HepG2 (cell line): ENCODE results near the gene DDX24. TPM values are rescaled to one million over a fixed set of nuclear protein-coding genes. Genes with fewer than 3 reads are reported as not detected.

Source experiments
- CCAR2 ChIP-seq: fragments of 200-400 bp; formaldehyde crosslinking; optimal IDR thresholded peaks from 2 replicates; pipeline ENCODE3; 2018; ENCODE audit warnings: low read depth, mild to moderate bottlenecking, low read length, moderate library complexity
- FOXA1 ChIP-seq, 2 experiments: fragments of 450-650 bp in 1 of 2; sonication (generic) in 1 of 2; formaldehyde crosslinking in 1 of 2; IDR thresholded peaks; 2 replicates each; pipeline versions ENCODE4 v1.4.0 to v1.6.1; 2016 to 2020; ENCODE audit warnings: missing genetic modification reagents in 1 of 2
- HDAC1 ChIP-seq: sonication (generic); formaldehyde crosslinking; IDR thresholded peaks from 2 replicates; pipeline ENCODE4 v1.5.1; 2020; ENCODE audit warnings: mild to moderate bottlenecking, missing genetic modification reagents
- KMT2A ChIP-seq: sonication (generic); formaldehyde crosslinking; IDR thresholded peaks from 2 replicates; pipeline ENCODE4 v1.4.0; 2020; ENCODE audit warnings: missing genetic modification reagents
- MIER3 ChIP-seq: IDR thresholded peaks from 2 replicates; pipeline ENCODE4 v1.6.1; 2016; ENCODE audit warnings: missing compliant biosample characterization, borderline replicate concordance
- SMYD3 ChIP-seq: sonication (generic); formaldehyde crosslinking; IDR thresholded peaks from 2 replicates; pipeline ENCODE4 v1.8.1; 2023; ENCODE audit warnings: mild to moderate bottlenecking, missing genetic modification reagents
- SNAPC2 ChIP-seq: sonication (generic); formaldehyde crosslinking; IDR thresholded peaks from 2 replicates; pipeline ENCODE4 v1.8.1; 2022; ENCODE audit warnings: mild to moderate bottlenecking, missing genetic modification reagents
- ZBTB20 ChIP-seq: sonication (generic); formaldehyde crosslinking; IDR thresholded peaks from 2 replicates; pipeline ENCODE4 v1.8.1; 2023; ENCODE audit warnings: missing genetic modification reagents, low read depth, mild to moderate bottlenecking, borderline replicate concordance
- ZC3H13 ChIP-seq: sonication (generic); formaldehyde crosslinking; IDR thresholded peaks from 2 replicates; pipeline ENCODE4 v1.8.1; 2023; ENCODE audit warnings: mild to moderate bottlenecking, missing genetic modification reagents, moderate library complexity
- ZNF20 ChIP-seq: sonication (generic); formaldehyde crosslinking; IDR thresholded peaks from 2 replicates; pipeline ENCODE4 v1.4.0; 2020; ENCODE audit warnings: mild to moderate bottlenecking, moderate library complexity, missing genetic modification reagents
- ZNF512B ChIP-seq: sonication (generic); formaldehyde crosslinking; IDR thresholded peaks from 2 replicates; pipeline ENCODE4 v1.5.1; 2020; ENCODE audit warnings: missing genetic modification reagents, mild to moderate bottlenecking, borderline replicate concordance
- polyA plus RNA-seq, 8 experiments: library from polyadenylated mRNA; depleted of rRNA in 3 of 8; stranded (reverse) in 7 of 8; unstranded in 1 of 8; fragments of >200 nt; fragmentation: Illumina TruSeq in 4 of 8; extraction: Trizol in 4 of 8; gene quantifications; 2 replicates each; pipeline versions ENCODE4 v1.2.1 to v1.2.3, GENCODE V29; 2011 to 2016; ENCODE audit warnings: low read depth in 4 of 8, missing spikeins in 1 of 8, mixed read lengths in 1 of 8; ENCODE audit not compliant: insufficient read depth in 1 of 8
- total RNA-seq, 5 experiments: library from RNA; depleted of rRNA; stranded (reverse); fragments of >200 nt; fragmentation: Illumina TruSeq; extraction: Trizol; gene quantifications; 2 replicates each; pipeline ENCODE4 v1.2.3, GENCODE V29; 2016; ENCODE audit warnings: low read depth in 1 of 5
- TF ChIP-seq, protein P1 (sequence below): sonication (generic); formaldehyde crosslinking; IDR thresholded peaks from 2 replicates; pipeline ENCODE4 v1.5.1; 2020; ENCODE audit warnings: missing genetic modification reagents, mild to moderate bottlenecking, borderline replicate concordance
- TF ChIP-seq, protein P2 (sequence below): sonication (generic); formaldehyde crosslinking; IDR thresholded peaks from 2 replicates; pipeline ENCODE4 v1.8.0; 2022; ENCODE audit warnings: mild to moderate bottlenecking, missing genetic modification reagents, borderline replicate concordance
- TF ChIP-seq, protein P3 (sequence below): sonication (generic); formaldehyde crosslinking; IDR thresholded peaks from one replicate; pipeline ENCODE4 v1.5.1; 2020; ENCODE audit warnings: mild to moderate bottlenecking, missing genetic modification reagents; ENCODE audit errors: not compliant biosample characterization

The DDX24 gene
- total and polyA plus RNA-seq, 2 of the 13 experiments (the other 11 are each of a cell fraction or from before 2014, with no cell fraction given): 67.3 to 149 TPM

- TF ChIP-seq ZBTB20: no peak
- 0 out of 2 replicates have a peak, but pooled peaks have one; percentile 16 for TF ChIP-seq ZNF512B (CRISPR knock-in tag)
- no peak for TF ChIP-seq CCAR2
- TF ChIP-seq SNAPC2 (CRISPR knock-in tag): peak; percentile 64; the same call in 1 of the 2 replicates
- no peak for TF ChIP-seq ZNF20
- no peak for TF ChIP-seq HDAC1
- TF ChIP-seq SMYD3: 0 out of 2 replicates have a peak, but pooled peaks have one; percentile 71
- TF ChIP-seq, protein P1, sequence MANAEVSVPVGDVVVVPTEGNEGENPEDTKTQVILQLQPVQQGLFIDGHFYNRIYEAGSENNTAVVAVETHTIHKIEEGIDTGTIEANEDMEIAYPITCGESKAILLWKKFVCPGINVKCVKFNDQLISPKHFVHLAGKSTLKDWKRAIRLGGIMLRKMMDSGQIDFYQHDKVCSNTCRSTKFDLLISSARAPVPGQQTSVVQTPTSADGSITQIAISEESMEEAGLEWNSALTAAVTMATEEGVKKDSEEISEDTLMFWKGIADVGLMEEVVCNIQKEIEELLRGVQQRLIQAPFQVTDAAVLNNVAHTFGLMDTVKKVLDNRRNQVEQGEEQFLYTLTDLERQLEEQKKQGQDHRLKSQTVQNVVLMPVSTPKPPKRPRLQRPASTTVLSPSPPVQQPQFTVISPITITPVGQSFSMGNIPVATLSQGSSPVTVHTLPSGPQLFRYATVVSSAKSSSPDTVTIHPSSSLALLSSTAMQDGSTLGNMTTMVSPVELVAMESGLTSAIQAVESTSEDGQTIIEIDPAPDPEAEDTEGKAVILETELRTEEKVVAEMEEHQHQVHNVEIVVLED (CRISPR knock-in tag): peak; percentile 28; the same call in 1 of the 2 replicates
- no peak for TF ChIP-seq ZC3H13 (CRISPR knock-in tag)
- TF ChIP-seq, protein P2, sequence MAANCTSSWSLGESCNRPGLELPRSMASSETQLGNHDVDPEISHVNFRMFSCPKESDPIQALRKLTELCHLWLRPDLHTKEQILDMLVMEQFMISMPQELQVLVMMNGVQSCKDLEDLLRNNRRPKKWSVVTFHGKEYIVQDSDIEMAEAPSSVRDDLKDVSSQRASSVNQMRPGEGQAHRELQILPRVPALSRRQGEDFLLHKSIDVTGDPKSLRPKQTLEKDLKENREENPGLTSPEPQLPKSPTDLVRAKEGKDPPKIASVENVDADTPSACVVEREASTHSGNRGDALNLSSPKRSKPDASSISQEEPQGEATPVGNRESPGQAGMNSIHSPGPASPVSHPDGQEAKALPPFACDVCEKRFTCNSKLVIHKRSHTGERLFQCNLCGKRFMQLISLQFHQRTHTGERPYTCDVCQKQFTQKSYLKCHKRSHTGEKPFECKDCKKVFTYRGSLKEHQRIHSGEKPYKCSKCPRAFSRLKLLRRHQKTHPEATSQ (CRISPR knock-in tag): 0 out of 2 replicates have a peak, but pooled peaks have one; percentile 76
- no peak for TF ChIP-seq MIER3 (CRISPR knock-in tag)
- TF ChIP-seq, protein P3, sequence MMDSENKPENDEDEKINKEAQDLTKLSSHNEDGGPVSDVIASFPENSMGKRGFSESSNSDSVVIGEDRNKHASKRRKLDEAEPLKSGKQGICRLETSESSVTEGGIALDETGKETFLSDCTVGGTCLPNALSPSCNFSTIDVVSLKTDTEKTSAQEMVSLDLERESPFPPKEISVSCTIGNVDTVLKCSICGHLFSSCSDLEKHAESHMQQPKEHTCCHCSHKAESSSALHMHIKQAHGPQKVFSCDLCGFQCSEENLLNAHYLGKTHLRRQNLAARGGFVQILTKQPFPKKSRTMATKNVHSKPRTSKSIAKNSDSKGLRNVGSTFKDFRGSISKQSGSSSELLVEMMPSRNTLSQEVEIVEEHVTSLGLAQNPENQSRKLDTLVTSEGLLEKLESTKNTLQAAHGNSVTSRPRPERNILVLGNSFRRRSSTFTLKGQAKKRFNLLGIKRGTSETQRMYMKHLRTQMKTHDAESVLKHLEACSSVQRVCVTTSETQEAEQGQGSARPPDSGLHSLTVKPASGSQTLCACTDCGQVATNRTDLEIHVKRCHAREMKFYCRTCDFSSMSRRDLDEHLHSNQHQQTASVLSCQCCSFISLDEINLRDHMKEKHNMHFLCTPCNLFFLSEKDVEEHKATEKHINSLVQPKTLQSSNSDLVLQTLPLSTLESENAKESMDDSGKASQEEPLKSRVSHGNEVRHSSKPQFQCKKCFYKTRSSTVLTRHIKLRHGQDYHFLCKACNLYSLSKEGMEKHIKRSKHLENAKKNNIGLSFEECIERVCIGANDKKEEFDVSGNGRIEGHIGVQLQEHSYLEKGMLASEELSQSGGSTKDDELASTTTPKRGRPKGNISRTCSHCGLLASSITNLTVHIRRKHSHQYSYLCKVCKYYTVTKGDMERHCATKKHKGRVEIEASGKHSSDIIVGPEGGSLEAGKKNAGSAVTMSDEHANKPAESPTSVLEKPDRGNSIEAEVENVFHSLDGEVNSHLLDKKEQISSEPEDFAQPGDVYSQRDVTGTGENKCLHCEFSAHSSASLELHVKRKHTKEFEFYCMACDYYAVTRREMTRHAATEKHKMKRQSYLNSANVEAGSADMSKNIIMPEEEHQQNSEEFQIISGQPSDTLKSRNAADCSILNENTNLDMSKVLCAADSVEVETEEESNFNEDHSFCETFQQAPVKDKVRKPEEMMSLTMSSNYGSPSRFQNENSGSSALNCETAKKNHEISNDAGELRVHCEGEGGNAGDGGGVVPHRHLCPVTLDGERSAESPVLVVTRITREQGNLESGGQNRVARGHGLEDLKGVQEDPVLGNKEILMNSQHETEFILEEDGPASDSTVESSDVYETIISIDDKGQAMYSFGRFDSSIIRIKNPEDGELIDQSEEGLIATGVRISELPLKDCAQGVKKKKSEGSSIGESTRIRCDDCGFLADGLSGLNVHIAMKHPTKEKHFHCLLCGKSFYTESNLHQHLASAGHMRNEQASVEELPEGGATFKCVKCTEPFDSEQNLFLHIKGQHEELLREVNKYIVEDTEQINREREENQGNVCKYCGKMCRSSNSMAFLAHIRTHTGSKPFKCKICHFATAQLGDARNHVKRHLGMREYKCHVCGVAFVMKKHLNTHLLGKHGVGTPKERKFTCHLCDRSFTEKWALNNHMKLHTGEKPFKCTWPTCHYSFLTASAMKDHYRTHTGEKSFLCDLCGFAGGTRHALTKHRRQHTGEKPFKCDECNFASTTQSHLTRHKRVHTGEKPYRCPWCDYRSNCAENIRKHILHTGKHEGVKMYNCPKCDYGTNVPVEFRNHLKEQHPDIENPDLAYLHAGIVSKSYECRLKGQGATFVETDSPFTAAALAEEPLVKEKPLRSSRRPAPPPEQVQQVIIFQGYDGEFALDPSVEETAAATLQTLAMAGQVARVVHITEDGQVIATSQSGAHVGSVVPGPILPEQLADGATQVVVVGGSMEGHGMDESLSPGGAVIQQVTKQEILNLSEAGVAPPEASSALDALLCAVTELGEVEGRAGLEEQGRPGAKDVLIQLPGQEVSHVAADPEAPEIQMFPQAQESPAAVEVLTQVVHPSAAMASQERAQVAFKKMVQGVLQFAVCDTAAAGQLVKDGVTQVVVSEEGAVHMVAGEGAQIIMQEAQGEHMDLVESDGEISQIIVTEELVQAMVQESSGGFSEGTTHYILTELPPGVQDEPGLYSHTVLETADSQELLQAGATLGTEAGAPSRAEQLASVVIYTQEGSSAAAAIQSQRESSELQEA (CRISPR knock-in tag): no peak
- 0 out of 2 replicates have a peak, but pooled peaks have one; percentile 15 for TF ChIP-seq KMT2A (CRISPR knock-in tag)
- TF ChIP-seq FOXA1 (IDR thresholded peaks at IDR 0.05): no peak
- no peak for TF ChIP-seq FOXA1 (CRISPR knock-in tag; IDR thresholded peaks at IDR 0.05)
Measured at GRCh38 chr14:94081386-94081820, 401 bp upstream of the DDX24 start (continued).
